ENCODE data around the gene KRTAP20-4.

Gene KRTAP20-4

GRCh38 chr21:30582870-30583269, 37.6 kb upstream of the KRTAP20-4 start:
- no peak overlapping the region for H3K4me3 ChIP-seq (ENCODE audit: low read length)
- H3K4me1 ChIP-seq (ENCODE audit: low read length): no peaks in the 10 kb centered on the region
- H3K4me2 ChIP-seq (ENCODE audit: low read length): no peak overlapping the region
- no peak for TF ChIP-seq CTCF (IDR thresholded peaks at IDR 0.05; ENCODE audit: low read depth, low read length)
- TF ChIP-seq EZH2phosphoT487 (IDR thresholded peaks at IDR 0.05; ENCODE audit: low read depth): no peak
- H4K20me1 ChIP-seq (ENCODE audit: insufficient read depth, low read length): no peaks in the 10 kb centered on the region
- H2AFZ ChIP-seq (ENCODE audit: low read depth, low read length): no peak overlapping the region
- no peaks in the 10 kb centered on the region for H3K79me2 ChIP-seq (ENCODE audit: low read length)
- H3K36me3 ChIP-seq (replicated peaks; ENCODE audit: low read depth, low read length): no peaks in the 10 kb centered on the region
- H3K27ac ChIP-seq (ENCODE audit: low read length): no peak overlapping the region
- no peaks in the 10 kb centered on the region for H3K9me3 ChIP-seq (ENCODE audit: insufficient read depth, low read length)
- H3K9ac ChIP-seq (ENCODE audit: low read length): no peak overlapping the region
- no peaks in the 10 kb centered on the region for H3K27me3 ChIP-seq (ENCODE audit: low read depth, low read length)

GRCh38 chr21:30590297-30590696, 30.1 kb upstream of the KRTAP20-4 start, which contains the start of gene KRTAP22-2:
Gene KRTAP22-2, minus strand, starts transcription at chr21:30590397.
- Histone ChIP-seq H2AFZ (ENCODE audit: low read depth, low read length) (no peak within 1 kb of the TSS), H3K9ac (ENCODE audit: low read length) (no peak within 1 kb of the TSS), H3K79me2 (ENCODE audit: low read length) (no peaks in the 10 kb centered on the region), H3K4me1 (ENCODE audit: low read length) (no peaks in the 10 kb centered on the region), H3K36me3 (replicated peaks; ENCODE audit: low read depth, low read length) (no peaks in the 10 kb centered on the region), H3K9me3 (ENCODE audit: insufficient read depth, low read length) (no peaks in the 10 kb centered on the region), H3K27ac (ENCODE audit: low read length) (no peak within 1 kb of the TSS), H3K4me3 (ENCODE audit: low read length) (no peak within 1 kb of the TSS), H3K4me2 (ENCODE audit: low read length) (no peak within 1 kb of the TSS), H4K20me1 (ENCODE audit: insufficient read depth, low read length) (no peaks in the 10 kb centered on the region), H3K27me3 (ENCODE audit: low read depth, low read length) (no peaks in the 10 kb centered on the region)
- TF ChIP-seq CTCF (IDR thresholded peaks at IDR 0.05; ENCODE audit: low read depth, low read length): no peak
- no peak for TF ChIP-seq EZH2phosphoT487 (IDR thresholded peaks at IDR 0.05; ENCODE audit: low read depth)

- no peaks in the 10 kb centered on the region for H3K36me3 ChIP-seq (replicated peaks; ENCODE audit: low read depth, low read length)
- no peak within 1 kb of the TSS for H3K4me3 ChIP-seq (ENCODE audit: low read length)
- H3K27me3 ChIP-seq (ENCODE audit: low read depth, low read length): no peaks in the 10 kb centered on the region
- H3K9me3 ChIP-seq (ENCODE audit: insufficient read depth, low read length): no peaks in the 10 kb centered on the region
- no peak within 1 kb of the TSS for H3K27ac ChIP-seq (ENCODE audit: low read length)
- H3K4me2 ChIP-seq (ENCODE audit: low read length): no peak within 1 kb of the TSS
- H4K20me1 ChIP-seq (ENCODE audit: insufficient read depth, low read length): no peaks in the 10 kb centered on the region
- no peak within 1 kb of the TSS for H3K9ac ChIP-seq (ENCODE audit: low read length)
- no peak within 1 kb of the TSS for H2AFZ ChIP-seq (ENCODE audit: low read depth, low read length)
- no peaks in the 10 kb centered on the region for H3K4me1 ChIP-seq (ENCODE audit: low read length)
- TF ChIP-seq CTCF (IDR thresholded peaks at IDR 0.05; ENCODE audit: low read depth, low read length): no peak
- TF ChIP-seq EZH2phosphoT487 (IDR thresholded peaks at IDR 0.05; ENCODE audit: low read depth): no peak
- H3K79me2 ChIP-seq (ENCODE audit: low read length): no peaks in the 10 kb centered on the region
Observed at GRCh38 chr21:30592140-30592539, 28.3 kb upstream of the KRTAP20-4 start, which contains the start of gene KRTAP6-3. Gene KRTAP6-3, plus strand, starts transcription at chr21:30592440. Its CDS starts 6 bp downstream, at chr21:30592446.

- Histone ChIP-seq H3K36me3 (replicated peaks; ENCODE audit: low read depth, low read length) (no peaks in the 10 kb centered on the region), H3K27me3 (ENCODE audit: low read depth, low read length) (no peaks in the 10 kb centered on the region), H4K20me1 (ENCODE audit: insufficient read depth, low read length) (no peaks in the 10 kb centered on the region), H3K27ac (ENCODE audit: low read length) (no peak within 1 kb of the TSS), H3K79me2 (ENCODE audit: low read length) (no peaks in the 10 kb centered on the region), H2AFZ (ENCODE audit: low read depth, low read length) (no peak within 1 kb of the TSS), H3K4me3 (ENCODE audit: low read length) (no peak within 1 kb of the TSS), H3K4me2 (ENCODE audit: low read length) (no peak within 1 kb of the TSS), H3K9me3 (ENCODE audit: insufficient read depth, low read length) (no peaks in the 10 kb centered on the region), H3K4me1 (ENCODE audit: low read length) (no peaks in the 10 kb centered on the region), H3K9ac (ENCODE audit: low read length) (no peak within 1 kb of the TSS)
- TF ChIP-seq EZH2phosphoT487 (IDR thresholded peaks at IDR 0.05; ENCODE audit: low read depth) (no peak), CTCF (IDR thresholded peaks at IDR 0.05; ENCODE audit: low read depth, low read length) (no peak)
Observed at GRCh38 chr21:30598802-30599201, 21.6 kb upstream of the KRTAP20-4 start, which contains the start of gene KRTAP6-2. Gene KRTAP6-2, minus strand, starts transcription at chr21:30598902. Its CDS starts 28 bp downstream, at chr21:30598874.

Measured in OCI-LY3 (cell line).